GM12878 (cell line): ENCODE measurements around the gene CDPF1.

Experiments used
- CTCF ChIP-seq, 3 experiments: IDR thresholded peaks in 2 of 3; conservative IDR thresholded peaks in 1 of 3; 2 replicates each; pipeline ENCODE4 v1.5.1; 2011; ENCODE audit warnings: low read depth in 3 of 3, low read length in 3 of 3, mild to moderate bottlenecking in 3 of 3, control low read depth in 2 of 3, moderate library complexity in 2 of 3, inconsistent platforms in 1 of 3, mixed read lengths in 1 of 3; ENCODE audit not compliant: control insufficient read depth in 2 of 3, insufficient read depth in 1 of 3; ENCODE audit errors: extremely low read depth in 1 of 3
- NRF1 ChIP-seq: conservative IDR thresholded peaks from 2 replicates; pipeline ENCODE4 v1.6.1; 2011; ENCODE audit warnings: mild to moderate bottlenecking, low read depth, low read length, improper control_type of control experiment
- POLR2A ChIP-seq: IDR thresholded peaks from 2 replicates; pipeline ENCODE4 v1.6.1; 2011; ENCODE audit warnings: low read depth, mild to moderate bottlenecking, low read length
- TAF1 ChIP-seq: IDR thresholded peaks from 2 replicates; pipeline ENCODE4 v1.6.1; 2011; ENCODE audit warnings: mild to moderate bottlenecking, low read depth, low read length, borderline replicate concordance
- TCF7 ChIP-seq: IDR thresholded peaks from 2 replicates; pipeline ENCODE4 v1.6.1; 2014; ENCODE audit warnings: antibody characterized with exemption, borderline replicate concordance

GRCh38 chr22:46276563-46276962, 26.5 kb upstream of the CDPF1 start:
- TF ChIP-seq TAF1 (no peak), CTCF (IDR thresholded peaks at IDR 0.05 in 2 of 3, conservative IDR thresholded peaks at IDR 0.05 in 1 of 3; ENCODE audit: control insufficient read depth in 2 of 3, extremely low read depth in 1 of 3, insufficient read depth in 1 of 3, low read depth in 3 of 3, low read length in 3 of 3) (no peak), POLR2A (no peak), NRF1 (no peak), TCF7 (no peak)
